HepG2 (cell line): ENCODE results near the gene VKORC1L1.

ENCODE experiments used
- TF ChIP-seq, protein P1 (sequence below): sonication (generic); formaldehyde crosslinking; IDR thresholded peaks from 2 replicates; pipeline ENCODE4 v1.5.0; 2020; ENCODE audit warnings: mild to moderate bottlenecking, missing genetic modification reagents, moderate library complexity
- TF ChIP-seq, protein P2 (sequence below): sonication (generic); formaldehyde crosslinking; IDR thresholded peaks from 2 replicates; pipeline ENCODE4 v1.4.0; 2020; ENCODE audit warnings: missing genetic modification reagents, borderline replicate concordance

DNA sequence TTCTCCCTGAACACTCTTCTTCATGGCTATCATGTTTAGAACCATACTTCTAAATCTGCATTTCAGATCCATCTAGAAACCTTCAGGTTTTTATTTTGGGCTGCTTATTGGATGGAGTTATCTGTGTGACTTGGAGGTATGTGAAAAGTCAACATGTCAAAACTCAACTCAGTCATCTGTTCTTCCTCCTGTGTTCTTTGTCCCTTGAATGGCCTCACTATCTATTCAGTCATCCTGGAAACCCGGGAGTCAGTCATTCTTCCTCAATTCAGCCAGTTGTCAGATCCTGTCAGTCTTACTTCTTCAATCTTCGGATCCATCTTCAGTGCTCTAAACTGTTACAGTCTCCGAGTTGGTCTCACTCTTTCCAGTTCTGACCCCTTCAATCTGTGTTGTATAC is 52.2 kb downstream of the VKORC1L1 start:
- TF ChIP-seq, protein P1, sequence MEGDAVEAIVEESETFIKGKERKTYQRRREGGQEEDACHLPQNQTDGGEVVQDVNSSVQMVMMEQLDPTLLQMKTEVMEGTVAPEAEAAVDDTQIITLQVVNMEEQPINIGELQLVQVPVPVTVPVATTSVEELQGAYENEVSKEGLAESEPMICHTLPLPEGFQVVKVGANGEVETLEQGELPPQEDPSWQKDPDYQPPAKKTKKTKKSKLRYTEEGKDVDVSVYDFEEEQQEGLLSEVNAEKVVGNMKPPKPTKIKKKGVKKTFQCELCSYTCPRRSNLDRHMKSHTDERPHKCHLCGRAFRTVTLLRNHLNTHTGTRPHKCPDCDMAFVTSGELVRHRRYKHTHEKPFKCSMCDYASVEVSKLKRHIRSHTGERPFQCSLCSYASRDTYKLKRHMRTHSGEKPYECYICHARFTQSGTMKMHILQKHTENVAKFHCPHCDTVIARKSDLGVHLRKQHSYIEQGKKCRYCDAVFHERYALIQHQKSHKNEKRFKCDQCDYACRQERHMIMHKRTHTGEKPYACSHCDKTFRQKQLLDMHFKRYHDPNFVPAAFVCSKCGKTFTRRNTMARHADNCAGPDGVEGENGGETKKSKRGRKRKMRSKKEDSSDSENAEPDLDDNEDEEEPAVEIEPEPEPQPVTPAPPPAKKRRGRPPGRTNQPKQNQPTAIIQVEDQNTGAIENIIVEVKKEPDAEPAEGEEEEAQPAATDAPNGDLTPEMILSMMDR (CRISPR knock-in tag): no peak
- TF ChIP-seq, protein P2, sequence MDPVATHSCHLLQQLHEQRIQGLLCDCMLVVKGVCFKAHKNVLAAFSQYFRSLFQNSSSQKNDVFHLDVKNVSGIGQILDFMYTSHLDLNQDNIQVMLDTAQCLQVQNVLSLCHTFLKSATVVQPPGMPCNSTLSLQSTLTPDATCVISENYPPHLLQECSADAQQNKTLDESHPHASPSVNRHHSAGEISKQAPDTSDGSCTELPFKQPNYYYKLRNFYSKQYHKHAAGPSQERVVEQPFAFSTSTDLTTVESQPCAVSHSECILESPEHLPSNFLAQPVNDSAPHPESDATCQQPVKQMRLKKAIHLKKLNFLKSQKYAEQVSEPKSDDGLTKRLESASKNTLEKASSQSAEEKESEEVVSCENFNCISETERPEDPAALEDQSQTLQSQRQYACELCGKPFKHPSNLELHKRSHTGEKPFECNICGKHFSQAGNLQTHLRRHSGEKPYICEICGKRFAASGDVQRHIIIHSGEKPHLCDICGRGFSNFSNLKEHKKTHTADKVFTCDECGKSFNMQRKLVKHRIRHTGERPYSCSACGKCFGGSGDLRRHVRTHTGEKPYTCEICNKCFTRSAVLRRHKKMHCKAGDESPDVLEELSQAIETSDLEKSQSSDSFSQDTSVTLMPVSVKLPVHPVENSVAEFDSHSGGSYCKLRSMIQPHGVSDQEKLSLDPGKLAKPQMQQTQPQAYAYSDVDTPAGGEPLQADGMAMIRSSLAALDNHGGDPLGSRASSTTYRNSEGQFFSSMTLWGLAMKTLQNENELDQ (CRISPR knock-in tag): no peak
